Body of pancreas (tissue), 4 donors: ENCODE results near the gene CTSZ. TPM values are rescaled to one million over a fixed set of nuclear protein-coding genes. Genes with fewer than 3 reads are reported as not detected.

Experiments
- ATAC-seq: fragments of 150-250 bp; one replicate; pipeline ENCODE4 v1.9.1; 2016
- DNase-seq, 4 donors: peaks; one replicate each; pipeline ENCODE4 v3.0.0-alpha.2; 2019
- H3K27ac ChIP-seq, 4 donors: fragments of 200-600 bp; sonication (generic); 1 replicate in 3 of 4; 2 replicates in 1 of 4; pipeline versions ENCODE4 v1.5.1 to v1.6.1; 2016 to 2019; ENCODE audit warnings: mild to moderate bottlenecking in 1 of 4, mixed read lengths in 1 of 4, moderate library complexity in 1 of 4
- H3K27me3 ChIP-seq, 2 donors: fragments of 200-600 bp; sonication (generic); one replicate each; pipeline ENCODE4 v1.6.0; 2016; ENCODE audit warnings: mild to moderate bottlenecking in 1 of 2
- H3K36me3 ChIP-seq, 2 donors: fragments of 200-600 bp; sonication (generic); replicated peaks in 1 of 2; 2 replicates each; pipeline ENCODE4 v1.5.1; 2016; ENCODE audit warnings: low read depth in 2 of 2; ENCODE audit not compliant: insufficient read depth in 1 of 2
- H3K4me1 ChIP-seq: fragments of 200-600 bp; sonication (generic); one replicate; pipeline ENCODE4 v1.6.0; 2016
- H3K4me3 ChIP-seq, 2 donors: fragments of 200-600 bp; sonication (generic); 1 replicate in 1 of 2; 2 replicates in 1 of 2; pipeline ENCODE4 v1.5.1; 2016 to 2019
- H3K9me3 ChIP-seq, 3 donors: fragments of 200-600 bp; sonication (generic); 1 replicate in 2 of 3; 2 replicates in 1 of 3; pipeline ENCODE4 v1.5.1; 2016
- POLR2A ChIP-seq, 3 donors: fragments of 450-650 bp; IDR thresholded peaks; one replicate each; pipeline ENCODE4 v1.6.1; 2016; ENCODE audit warnings: antibody characterized with exemption in 3 of 3, mild to moderate bottlenecking in 2 of 3
- WGBS, 2 donors: methylation state at CpG; one replicate each; pipeline ENCODE4 v1.1.5; 2017; 5-methylcytosine and 5-hydroxymethylcytosine counted together
- intact Hi-C: fragments of 100-400 bp; cut with DNase I; formaldehyde crosslinking; loops from one replicate; pipeline ENCODE4 v1.15.1; 2023
- total RNA-seq, 2 donors: library from RNA; depleted of rRNA; stranded (reverse); fragments of >200 nt; gene quantifications; one replicate each; pipeline ENCODE4 v1.1.0, GENCODE V29; 2016
- TF ChIP-seq, protein P1 (sequence below), 7 experiments: fragments of 450-650 bp in 4 of 7; fragments of 200-600 bp in 3 of 7; sonication (generic) in 3 of 7; IDR thresholded peaks; one replicate each; pipeline ENCODE4 v1.5.1; 2016 to 2019; ENCODE audit warnings: antibody characterized with exemption in 7 of 7

CTSZ gene
- total RNA-seq, 2 donors from 2014 or later = 54.1 to 89.8 TPM

DNA sequence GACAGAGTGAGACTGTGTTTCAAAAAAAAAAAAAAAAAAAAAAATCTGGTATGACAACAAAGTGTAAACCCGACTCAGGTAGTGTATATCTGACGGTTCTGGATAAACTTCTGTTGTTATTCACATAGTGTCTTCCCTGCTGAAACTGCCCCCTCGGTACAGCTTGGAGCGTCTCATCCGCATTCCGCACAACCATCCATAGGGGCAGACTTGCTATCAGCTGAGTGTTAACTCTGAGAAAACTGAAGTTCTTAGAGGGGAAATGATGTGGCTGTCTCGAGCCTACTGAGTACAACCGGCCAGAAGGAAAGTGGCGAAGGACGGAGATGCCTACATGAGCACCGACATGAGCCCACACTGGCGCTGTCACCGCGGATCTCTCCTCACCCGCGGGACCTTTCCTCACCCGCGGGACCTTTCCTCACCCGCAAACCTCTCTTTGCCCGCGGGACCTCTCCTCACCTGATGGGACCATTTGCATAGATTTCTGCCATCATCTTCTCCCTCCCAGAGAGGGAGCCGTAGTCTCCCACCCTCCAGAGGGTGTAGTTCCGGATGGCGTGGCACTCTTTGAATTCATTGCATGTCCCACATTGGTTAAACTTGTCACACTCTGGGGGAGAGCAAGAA is 9.8 kb downstream of the CTSZ start:
- Histone ChIP-seq H3K27me3 (no peaks in the 10 kb centered on the region), H3K36me3 (peaks cover 11 to 29% of the 10 kb centered on the region in 2 donors), H3K9me3 (no peaks in the 10 kb centered on the region), H3K4me1 (peaks cover 15% of the 10 kb centered on the region), H3K4me3 (no peak overlapping the region), H3K27ac (no peak overlapping the region)
- ATAC-seq = no peak
- intact Hi-C loops = no loop called here
- no peak for TF ChIP-seq POLR2A (IDR thresholded peaks at IDR 0.05)
- TF ChIP-seq, protein P1, sequence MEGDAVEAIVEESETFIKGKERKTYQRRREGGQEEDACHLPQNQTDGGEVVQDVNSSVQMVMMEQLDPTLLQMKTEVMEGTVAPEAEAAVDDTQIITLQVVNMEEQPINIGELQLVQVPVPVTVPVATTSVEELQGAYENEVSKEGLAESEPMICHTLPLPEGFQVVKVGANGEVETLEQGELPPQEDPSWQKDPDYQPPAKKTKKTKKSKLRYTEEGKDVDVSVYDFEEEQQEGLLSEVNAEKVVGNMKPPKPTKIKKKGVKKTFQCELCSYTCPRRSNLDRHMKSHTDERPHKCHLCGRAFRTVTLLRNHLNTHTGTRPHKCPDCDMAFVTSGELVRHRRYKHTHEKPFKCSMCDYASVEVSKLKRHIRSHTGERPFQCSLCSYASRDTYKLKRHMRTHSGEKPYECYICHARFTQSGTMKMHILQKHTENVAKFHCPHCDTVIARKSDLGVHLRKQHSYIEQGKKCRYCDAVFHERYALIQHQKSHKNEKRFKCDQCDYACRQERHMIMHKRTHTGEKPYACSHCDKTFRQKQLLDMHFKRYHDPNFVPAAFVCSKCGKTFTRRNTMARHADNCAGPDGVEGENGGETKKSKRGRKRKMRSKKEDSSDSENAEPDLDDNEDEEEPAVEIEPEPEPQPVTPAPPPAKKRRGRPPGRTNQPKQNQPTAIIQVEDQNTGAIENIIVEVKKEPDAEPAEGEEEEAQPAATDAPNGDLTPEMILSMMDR (IDR thresholded peaks at IDR 0.05) = no peak
- 92 to 93% methylated on average over 24 of the region's 24 CpGs for WGBS, 2 donors
- no peak for DNase-seq

DNA sequence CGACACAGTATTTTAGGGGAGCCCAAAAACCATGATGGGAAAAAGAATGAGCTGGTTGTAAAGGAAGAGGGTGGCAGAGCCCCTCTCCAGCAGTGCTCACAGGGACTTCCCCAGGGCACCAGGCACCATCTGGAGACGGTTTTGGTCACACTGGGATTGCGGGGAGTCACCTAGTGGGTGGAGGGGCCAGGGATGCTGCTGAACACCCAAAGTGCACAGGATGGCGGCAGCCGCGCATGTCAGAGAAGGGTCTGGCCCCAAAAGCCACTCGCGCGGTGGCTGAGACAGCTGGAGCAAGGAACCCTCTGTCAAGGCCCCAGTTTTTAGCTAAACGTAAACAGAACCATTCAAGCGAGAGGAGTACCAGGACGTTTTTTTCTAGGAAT is 10.8 kb downstream of the CTSZ start:
- peak overlapping the region; percentile 19 to 70 (median 56) for H3K27ac ChIP-seq
- no peaks in the 10 kb centered on the region for H3K9me3 ChIP-seq
- H3K27me3 ChIP-seq = no peaks in the 10 kb centered on the region
- peaks cover 11 to 33% of the 10 kb centered on the region in 2 donors for H3K36me3 ChIP-seq
- WGBS, 2 donors = 85% methylated on average over 11 to 12 of the region's 12 CpGs
- TF ChIP-seq, protein P1 (IDR thresholded peaks at IDR 0.05) = no peak
- TF ChIP-seq POLR2A (IDR thresholded peaks at IDR 0.05) = no peak
- intact Hi-C loops = no loop called here
- ATAC-seq (no peak), DNase-seq (no peak)
- H3K4me3 ChIP-seq = no peak overlapping the region
- peaks cover 15% of the 10 kb centered on the region for H3K4me1 ChIP-seq

DNA sequence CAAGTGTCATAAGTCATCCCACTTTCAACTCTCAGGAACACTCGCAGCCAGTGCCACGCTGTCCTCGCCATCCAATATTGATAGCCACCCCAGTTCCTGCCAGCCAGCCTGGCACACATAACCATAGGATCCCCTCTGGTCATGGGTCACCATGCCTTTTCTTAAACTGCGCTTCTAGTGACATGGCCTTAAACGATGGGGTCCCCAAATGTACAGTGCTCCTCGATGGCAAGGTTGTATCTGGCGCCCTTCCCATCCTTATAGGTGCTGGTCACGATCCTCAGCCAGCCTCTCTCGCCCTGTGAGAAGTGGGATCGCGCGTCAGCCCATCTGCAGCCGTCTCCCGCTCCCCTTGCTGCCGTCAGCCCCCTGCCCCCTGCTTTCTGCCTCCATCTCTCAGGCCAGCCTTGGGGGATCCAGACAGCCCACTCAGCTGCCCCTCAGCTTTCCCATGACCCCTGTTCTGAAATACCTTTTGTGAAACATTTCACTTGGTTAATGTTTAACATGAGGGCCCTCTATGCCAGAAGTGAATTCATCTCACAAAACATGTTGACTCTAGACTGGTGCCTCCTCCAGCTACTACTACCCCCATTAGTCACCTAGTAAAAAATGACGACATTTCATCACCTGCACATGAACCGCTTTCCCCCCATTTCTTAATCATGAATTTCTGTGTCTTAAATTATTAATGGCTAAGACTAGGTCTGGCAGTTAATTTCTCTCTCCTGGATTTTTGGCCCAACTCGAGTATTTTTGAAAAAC is 11.4 kb downstream of the CTSZ start:
- 65 to 80% methylated on average over 15 to 16 of the region's 18 CpGs for WGBS, 2 donors
- TF ChIP-seq, protein P1 (IDR thresholded peaks at IDR 0.05) = no peak
- no peak for TF ChIP-seq POLR2A (IDR thresholded peaks at IDR 0.05)
- no peaks in the 10 kb centered on the region for H3K9me3 ChIP-seq
- intact Hi-C loops = no loop called here
- DNase-seq = peak in 1 of 4 donors; percentile 48
- H3K4me1 ChIP-seq = peaks cover 15% of the 10 kb centered on the region
- no peaks in the 10 kb centered on the region for H3K27me3 ChIP-seq
- peak overlapping the region; percentile 19 to 70 (median 56) for H3K27ac ChIP-seq
- H3K36me3 ChIP-seq = peaks cover 11 to 34% of the 10 kb centered on the region in 2 donors
- no peak overlapping the region for H3K4me3 ChIP-seq
- peak; percentile 74 for ATAC-seq

DNA sequence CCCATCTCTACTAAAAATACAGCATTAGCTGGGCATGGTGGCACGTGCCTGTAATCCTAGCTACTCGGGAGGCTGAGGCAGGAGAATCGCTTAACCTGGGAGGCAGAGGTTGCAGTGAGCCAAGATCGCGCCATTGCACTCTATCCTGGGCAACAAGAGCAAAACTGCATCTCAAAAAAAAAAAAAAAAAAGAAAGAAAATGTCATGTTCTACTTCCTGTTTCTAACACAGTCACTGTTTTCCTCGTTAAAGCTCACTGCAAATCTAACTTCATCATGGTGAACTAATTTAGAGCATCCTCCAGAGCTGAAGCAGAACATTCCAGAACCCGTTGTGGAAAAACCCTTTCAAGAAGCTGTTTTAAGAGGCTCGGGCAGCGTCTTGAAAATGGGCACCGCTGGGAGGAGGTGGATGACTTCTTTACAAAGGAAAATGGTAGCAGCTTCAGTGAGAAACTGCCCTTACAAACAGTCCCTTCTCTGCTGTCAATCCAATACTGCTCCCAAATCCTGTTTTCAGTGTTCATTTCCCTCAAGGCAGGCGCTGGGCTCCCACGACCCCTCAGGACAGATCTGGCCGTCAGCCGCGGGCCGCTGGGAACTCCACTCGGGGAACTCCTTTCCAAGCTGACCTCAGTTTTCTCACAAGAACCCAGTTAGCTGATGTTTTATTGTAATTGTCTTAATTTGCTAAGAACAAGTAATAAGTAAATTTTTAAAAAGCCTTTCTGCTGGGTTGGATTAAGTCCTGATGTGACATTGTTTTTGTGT is 12.5 kb downstream of the CTSZ start:
- TF ChIP-seq, protein P1 (IDR thresholded peaks at IDR 0.05) = no peak
- no peak for DNase-seq
- peak overlapping the region in 2 of 4 donors; percentile 45 to 70 for H3K27ac ChIP-seq
- no peak overlapping the region for H3K4me3 ChIP-seq
- no peak for ATAC-seq
- H3K4me1 ChIP-seq = peaks cover 15% of the 10 kb centered on the region
- intact Hi-C loops = no loop called here
- H3K9me3 ChIP-seq = no peaks in the 10 kb centered on the region
- H3K27me3 ChIP-seq = no peaks in the 10 kb centered on the region
- peaks cover 11 to 42% of the 10 kb centered on the region in 2 donors for H3K36me3 ChIP-seq
- WGBS, 2 donors = 84 to 86% methylated on average over 17 of the region's 17 CpGs
